Measurements from ENCODE around the gene CSH1. TPM values are rescaled to one million over a fixed set of nuclear protein-coding genes. Genes with fewer than 3 reads are reported as not detected.

Gene CSH1
- total and polyA plus RNA-seq, 2 donors (not counting 1 experiment from before 2014, with no cell fraction given), result not detected

GRCh38 chr17:63850401-63850800 is 46.0 kb downstream of the CSH1 start:
- H3K36me3 ChIP-seq (ENCODE audit: control insufficient read depth, insufficient read depth, low read length), result no peaks in the 10 kb centered on the region
- H3K27ac ChIP-seq (ENCODE audit: insufficient read depth, low read length), result no peak overlapping the region
- no peaks in the 10 kb centered on the region for H4K20me1 ChIP-seq (ENCODE audit: control insufficient read depth, extremely low read depth, insufficient read depth, low read length)
- no peak for DNase-seq (ENCODE audit: low read depth in 2 of 2)
- H3K9me3 ChIP-seq (ENCODE audit: control insufficient read depth, insufficient read depth, low read depth, low read length), result no peaks in the 10 kb centered on the region
- no peak overlapping the region for H3K4me3 ChIP-seq (replicated peaks in 1 of 4; ENCODE audit: control extremely low read depth in 1 of 4, insufficient read depth in 1 of 4, low read depth in 3 of 4, low read length in 4 of 4)
- H3K27me3 ChIP-seq (ENCODE audit: control insufficient read depth, insufficient read depth, low read length), result no peaks in the 10 kb centered on the region
- no peak overlapping the region for H3K9ac ChIP-seq (ENCODE audit: insufficient read depth, low read length)
- H2AFZ ChIP-seq (ENCODE audit: low read length), result no peak overlapping the region
- H3K4me2 ChIP-seq (ENCODE audit: extremely low read depth, insufficient read depth, low read length), result no peak overlapping the region
- H3K4me1 ChIP-seq (ENCODE audit: control insufficient read depth, extremely low read depth, insufficient read depth, low read length), result no peaks in the 10 kb centered on the region
- no peak for TF ChIP-seq CTCF (conservative IDR thresholded peaks at IDR 0.05 in 1 of 2, IDR thresholded peaks at IDR 0.05 in 1 of 2; ENCODE audit: low read depth in 1 of 2, low read length in 2 of 2)
- TF ChIP-seq EZH2 (IDR thresholded peaks at IDR 0.05; ENCODE audit: low read length, missing control alignments), result no peak
- no peaks in the 10 kb centered on the region for H3K79me2 ChIP-seq (ENCODE audit: control insufficient read depth, insufficient read depth, low read length)

- Histone ChIP-seq H3K4me3 (replicated peaks in 1 of 4; ENCODE audit: control extremely low read depth in 1 of 4, insufficient read depth in 1 of 4, low read depth in 3 of 4, low read length in 4 of 4) (peak overlapping the region in 3 of 4 experiments; percentile 19 to 38 (median 32)), H3K27me3 (ENCODE audit: control insufficient read depth, insufficient read depth, low read length) (no peaks in the 10 kb centered on the region), H3K27ac (ENCODE audit: insufficient read depth, low read length) (peak overlapping the region; percentile 57), H3K36me3 (ENCODE audit: control insufficient read depth, insufficient read depth, low read length) (no peaks in the 10 kb centered on the region), H3K9me3 (ENCODE audit: control insufficient read depth, insufficient read depth, low read depth, low read length) (no peaks in the 10 kb centered on the region), H2AFZ (ENCODE audit: low read length) (peak overlapping the region; percentile 99), H3K79me2 (ENCODE audit: control insufficient read depth, insufficient read depth, low read length) (no peaks in the 10 kb centered on the region), H3K9ac (ENCODE audit: insufficient read depth, low read length) (peak overlapping the region; percentile 57), H3K4me2 (ENCODE audit: extremely low read depth, insufficient read depth, low read length) (peak overlapping the region; percentile 58), H4K20me1 (ENCODE audit: control insufficient read depth, extremely low read depth, insufficient read depth, low read length) (no peaks in the 10 kb centered on the region), H3K4me1 (ENCODE audit: control insufficient read depth, extremely low read depth, insufficient read depth, low read length) (no peaks in the 10 kb centered on the region)
- peak; percentile 40 to 49 for TF ChIP-seq CTCF (conservative IDR thresholded peaks at IDR 0.05 in 1 of 2, IDR thresholded peaks at IDR 0.05 in 1 of 2; ENCODE audit: low read depth in 1 of 2, low read length in 2 of 2)
- TF ChIP-seq EZH2 (IDR thresholded peaks at IDR 0.05; ENCODE audit: low read length, missing control alignments), result no peak
- DNase-seq (ENCODE audit: low read depth in 2 of 2), result peak; percentile 82 to 88
Measured at GRCh38 chr17:63848834-63849689, 47.3 kb downstream of the CSH1 start.

- Histone ChIP-seq H2AFZ (ENCODE audit: low read length) (no peak overlapping the region), H3K9ac (ENCODE audit: insufficient read depth, low read length) (no peak overlapping the region), H3K4me2 (ENCODE audit: extremely low read depth, insufficient read depth, low read length) (no peak overlapping the region), H3K27me3 (ENCODE audit: control insufficient read depth, insufficient read depth, low read length) (no peaks in the 10 kb centered on the region), H3K9me3 (ENCODE audit: control insufficient read depth, insufficient read depth, low read depth, low read length) (no peaks in the 10 kb centered on the region), H3K4me1 (ENCODE audit: control insufficient read depth, extremely low read depth, insufficient read depth, low read length) (peaks cover 3% of the 10 kb centered on the region), H3K79me2 (ENCODE audit: control insufficient read depth, insufficient read depth, low read length) (no peaks in the 10 kb centered on the region), H3K36me3 (ENCODE audit: control insufficient read depth, insufficient read depth, low read length) (no peaks in the 10 kb centered on the region), H3K4me3 (replicated peaks in 1 of 4; ENCODE audit: control extremely low read depth in 1 of 4, insufficient read depth in 1 of 4, low read depth in 3 of 4, low read length in 4 of 4) (no peak overlapping the region), H4K20me1 (ENCODE audit: control insufficient read depth, extremely low read depth, insufficient read depth, low read length) (no peaks in the 10 kb centered on the region), H3K27ac (ENCODE audit: insufficient read depth, low read length) (no peak overlapping the region)
- TF ChIP-seq EZH2 (IDR thresholded peaks at IDR 0.05; ENCODE audit: low read length, missing control alignments), result no peak
- TF ChIP-seq CTCF (conservative IDR thresholded peaks at IDR 0.05 in 1 of 2, IDR thresholded peaks at IDR 0.05 in 1 of 2; ENCODE audit: low read depth in 1 of 2, low read length in 2 of 2), result no peak
- DNase-seq (ENCODE audit: low read depth in 2 of 2), result no peak
Measured at GRCh38 chr17:63847525-63848249, 48.7 kb downstream of the CSH1 start.
